ENCODE results near the gene SAMD1.

SAMD1 gene

DNA sequence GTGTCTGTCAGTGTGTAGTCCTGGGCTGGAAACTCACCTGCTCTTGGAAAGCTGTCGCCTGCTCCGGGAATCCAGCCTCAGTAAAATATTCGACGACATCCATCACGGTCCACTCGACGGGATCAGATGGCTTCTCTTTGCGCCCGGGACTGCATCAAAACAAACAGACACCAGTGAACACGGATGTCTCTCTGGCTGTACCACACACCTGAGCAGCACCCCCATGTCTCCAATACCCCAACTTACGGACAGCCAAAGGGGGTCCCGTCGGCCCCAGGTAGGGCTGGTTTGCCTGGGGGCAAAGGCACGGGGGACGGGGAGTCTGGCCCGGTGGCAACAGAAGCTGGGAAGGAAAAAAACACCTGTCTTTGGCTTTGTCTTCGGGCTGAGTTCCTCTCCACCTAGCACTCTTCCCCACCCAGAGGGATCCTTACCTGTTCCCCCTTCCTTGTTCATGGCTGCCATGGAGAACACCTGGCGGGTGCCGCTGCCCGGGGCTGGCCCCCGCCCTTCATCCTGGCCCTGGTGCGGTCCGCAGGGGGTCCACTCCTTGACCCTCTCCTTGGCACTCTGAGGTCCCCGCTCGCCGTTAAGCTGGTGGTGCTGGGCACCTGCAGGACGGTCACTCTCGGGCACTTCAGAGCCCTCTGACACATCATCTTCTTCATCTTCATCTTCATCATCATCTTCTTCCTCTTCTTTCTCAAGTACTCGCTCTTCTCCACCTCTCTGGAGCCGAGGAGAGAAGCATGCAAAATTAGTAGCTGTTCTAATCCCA is 1.7 kb downstream of the SAMD1 start:
- no peak for DNase-seq

DNA sequence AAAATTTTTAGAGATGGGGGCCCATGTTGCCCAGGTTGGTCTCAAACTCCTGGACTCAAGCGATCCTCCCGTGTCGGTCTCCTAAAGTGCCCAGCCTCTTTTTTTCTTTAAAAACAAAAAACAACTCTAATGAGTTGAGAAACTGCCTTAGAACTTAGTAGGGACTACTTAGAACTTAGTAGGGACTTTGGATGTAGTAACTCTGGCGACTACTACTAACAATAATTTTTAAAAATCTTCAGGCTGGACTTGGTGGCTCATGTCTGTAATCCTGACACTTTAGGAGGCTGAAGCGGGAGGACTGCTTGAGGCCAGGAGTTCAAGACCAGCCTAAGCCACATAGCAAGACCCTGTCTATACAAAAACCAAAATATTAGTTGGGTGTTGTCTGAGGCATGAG is 4.5 kb downstream of the SAMD1 start:
- no peak for DNase-seq

- DNase-seq: no peak
Measured at GRCh38 chr19:14085309-14085995, 5.1 kb downstream of the SAMD1 start, which contains the start of gene C19orf67. C19orf67 (minus strand) TSS chr19:14085783; CDS start chr19:14085627, 156 bp downstream.

DNA sequence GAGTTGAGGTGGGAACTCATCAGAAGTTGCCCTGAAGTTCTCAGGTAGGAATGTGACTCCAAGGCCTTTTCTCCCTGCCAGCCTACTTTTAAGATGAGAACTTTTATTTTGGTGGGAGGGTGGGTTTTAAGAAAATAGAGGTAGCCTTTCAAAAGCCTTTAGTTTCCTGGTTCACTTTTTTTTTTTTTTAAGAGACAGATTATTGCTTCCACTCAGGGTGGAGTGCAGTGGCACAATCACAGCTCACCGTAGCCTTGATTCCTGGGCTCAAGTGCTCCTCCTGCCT is 7.9 kb downstream of the SAMD1 start:
- DNase-seq: no peak

DNA sequence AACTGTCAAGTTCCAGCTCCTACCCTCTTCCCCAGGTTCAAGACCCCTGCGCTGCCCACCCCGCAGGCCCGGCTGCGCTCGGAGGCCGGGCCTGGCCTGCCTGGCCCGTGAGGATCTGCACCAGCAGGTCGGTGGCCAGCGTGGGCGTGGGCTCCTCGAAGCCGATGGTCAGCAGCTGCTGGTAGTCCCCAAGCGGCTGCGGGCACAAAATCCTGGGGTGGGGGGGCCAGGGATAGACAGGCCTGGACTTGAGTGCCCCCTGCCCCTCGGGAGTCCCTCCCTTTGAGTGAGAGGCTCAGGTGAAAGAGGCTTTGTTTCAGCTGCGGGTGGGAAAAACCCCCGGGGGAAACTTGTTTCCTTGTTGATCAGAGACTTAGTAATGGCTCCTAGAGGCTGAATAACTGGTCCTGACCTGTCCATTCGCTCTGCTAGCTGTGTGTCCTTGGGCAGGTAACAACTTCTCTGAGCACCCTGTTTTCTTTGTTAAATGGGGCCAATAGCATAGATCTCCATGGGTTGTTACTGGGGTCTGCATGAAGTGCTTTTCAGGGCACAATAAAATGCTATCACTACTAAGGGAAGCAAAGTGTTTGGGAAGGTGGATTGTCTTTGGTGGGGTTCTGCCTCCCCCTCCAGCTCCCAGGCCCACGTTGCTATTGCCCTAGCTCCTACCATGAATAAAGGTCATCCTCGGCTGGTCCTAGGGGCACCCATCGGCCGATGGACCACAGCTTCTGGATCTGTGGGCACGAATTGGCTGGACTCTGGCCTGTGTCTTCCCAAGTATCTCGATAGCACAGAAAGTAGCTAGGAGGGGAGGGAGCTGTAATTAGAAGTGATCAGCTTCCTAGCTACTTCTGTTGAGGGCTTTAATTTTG is 8.5 kb downstream of the SAMD1 start:
- DNase-seq: no peak

GRCh38 chr19:14080887-14081796 is 9.4 kb downstream of the SAMD1 start:
- DNase-seq: peak; percentile 99

DNA sequence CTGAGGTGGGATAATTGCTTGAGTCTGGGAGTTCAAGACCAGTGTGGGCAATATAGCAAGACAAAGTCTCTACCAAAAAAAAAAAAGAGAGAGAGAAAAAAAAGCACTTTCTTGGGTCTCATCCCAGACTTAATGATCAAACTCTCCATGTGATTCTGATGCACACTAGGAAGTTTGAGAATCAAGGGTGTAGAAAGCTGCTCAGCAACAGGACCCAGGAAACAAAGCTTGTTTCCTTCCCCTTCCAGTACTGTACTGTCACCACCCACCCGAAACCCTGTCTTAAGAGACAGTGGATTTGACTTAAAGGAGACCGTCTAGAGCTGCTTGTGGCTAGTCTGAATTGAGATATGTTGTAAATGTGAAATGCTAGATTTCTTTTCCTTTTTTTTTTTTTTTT is 12.1 kb downstream of the SAMD1 start:
- no peak for DNase-seq

DNA sequence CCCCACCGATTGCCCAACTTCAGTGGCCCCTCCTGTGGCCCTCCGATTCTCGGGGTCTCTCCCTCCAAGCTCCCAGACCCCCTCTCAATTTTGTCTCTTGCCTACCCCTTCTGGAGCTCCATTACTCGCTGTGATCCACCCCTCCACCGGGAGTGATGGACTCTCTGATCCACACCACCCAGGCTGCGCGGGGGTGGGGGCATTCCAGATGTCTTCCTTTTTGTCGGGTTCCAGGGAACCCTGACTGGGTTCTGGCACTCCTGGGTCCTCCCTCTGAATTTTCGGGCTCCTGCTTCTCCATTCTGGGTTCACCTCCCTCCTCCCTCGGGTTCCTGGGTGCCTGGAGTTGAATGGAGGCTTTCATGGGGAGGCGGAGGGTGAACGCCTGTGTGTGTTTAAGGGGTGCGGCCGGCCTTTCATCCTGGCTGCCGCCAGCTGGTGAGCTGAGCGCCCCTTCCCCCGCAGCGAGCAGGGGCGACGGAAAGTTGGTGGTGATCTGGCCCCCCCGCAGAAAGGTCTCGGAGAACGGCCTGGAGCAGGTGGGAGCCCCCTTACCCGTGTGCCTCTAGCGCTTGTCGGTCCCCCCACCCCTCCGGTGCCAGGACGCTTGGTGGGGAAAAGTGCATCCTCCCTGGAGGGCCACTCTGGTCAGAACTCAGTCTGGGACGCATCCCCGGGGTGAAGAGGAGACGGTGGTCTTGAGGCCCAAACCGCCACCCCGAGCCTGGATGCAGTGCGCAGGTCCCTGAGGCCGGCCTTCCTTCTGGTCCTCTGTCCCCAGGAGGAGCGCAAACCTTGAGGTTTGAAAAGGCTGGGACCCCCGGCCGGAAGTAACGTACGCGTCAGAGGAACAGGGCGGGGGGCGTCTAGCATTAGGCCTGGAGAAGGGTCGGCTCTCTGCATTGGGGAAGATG is 16.4 kb downstream of the SAMD1 start:
- DNase-seq: no peak

GRCh38 chr19:14073261-14073924 is 17.2 kb downstream of the SAMD1 start:
- DNase-seq: no peak

GRCh38 chr19:14072535-14073260 is 17.9 kb downstream of the SAMD1 start, which contains the start of gene MISP3:
MISP3 (plus strand) TSS chr19:14072786; CDS start chr19:14073310, 524 bp downstream.
- no peak for DNase-seq

DNA sequence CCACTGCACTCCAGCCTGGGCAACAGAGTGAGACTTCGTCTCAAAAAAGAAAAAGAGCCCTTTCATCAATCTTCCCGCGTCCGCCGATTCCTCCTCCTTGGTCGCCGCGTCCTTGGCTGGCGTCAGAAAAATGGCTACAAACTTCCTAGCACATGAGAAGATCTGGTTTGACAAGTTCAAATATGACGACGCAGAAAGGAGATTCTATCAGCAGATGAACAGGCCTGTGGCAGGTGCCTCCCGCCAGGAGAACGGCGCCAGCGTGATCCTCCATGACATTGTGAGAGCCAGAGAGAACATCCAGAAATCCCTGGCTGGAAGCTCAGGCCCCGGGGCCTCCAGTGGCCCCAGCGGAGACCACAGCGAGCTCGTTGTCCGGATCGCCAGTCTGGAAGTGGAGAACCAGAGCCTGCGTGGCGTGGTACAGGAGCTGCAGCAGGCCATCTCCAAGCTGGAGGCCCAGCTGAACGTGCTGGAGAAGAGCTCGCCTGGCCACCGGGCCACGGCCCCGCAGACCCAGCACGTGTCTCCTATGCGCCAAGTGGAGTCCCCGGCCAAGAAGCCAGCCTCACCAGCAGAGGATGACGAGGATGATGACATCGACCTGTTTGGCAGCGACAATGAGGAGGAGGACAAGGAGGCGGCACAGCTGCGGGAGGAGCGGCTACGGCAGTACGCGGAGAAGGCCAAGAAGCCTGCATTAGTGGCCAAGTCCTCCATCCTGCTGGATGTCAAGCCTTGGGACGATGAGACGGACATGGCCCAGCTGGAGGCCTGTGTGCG is 20.1 kb downstream of the SAMD1 start:
- no peak for DNase-seq

GRCh38 chr19:14066134-14066533 is 24.4 kb downstream of the SAMD1 start:
- no peak for DNase-seq

- DNase-seq: no peak
Measured at GRCh38 chr19:14063105-14063504, 27.4 kb downstream of the SAMD1 start.

DNA sequence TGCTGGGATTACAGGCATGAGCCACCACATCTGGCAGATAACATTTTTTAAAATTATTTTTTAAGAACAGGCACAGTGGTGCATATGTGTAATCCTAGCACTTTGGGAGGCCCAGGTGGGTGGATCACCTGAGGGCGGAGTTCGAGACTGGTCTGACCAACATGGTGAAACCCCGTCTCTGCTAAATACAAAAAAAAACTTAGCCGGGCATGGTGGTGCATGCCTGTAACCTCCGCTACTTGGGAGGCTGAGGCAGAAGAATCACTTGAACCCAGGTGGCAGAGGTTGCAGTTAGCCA is 28.0 kb downstream of the SAMD1 start:
- DNase-seq: no peak

GRCh38 chr19:14061751-14062557 is 28.6 kb downstream of the SAMD1 start, which contains the start of gene PALM3:
PALM3 (minus strand) TSS chr19:14062076; CDS start chr19:14061980, 96 bp downstream.
- no peak for DNase-seq

DNA sequence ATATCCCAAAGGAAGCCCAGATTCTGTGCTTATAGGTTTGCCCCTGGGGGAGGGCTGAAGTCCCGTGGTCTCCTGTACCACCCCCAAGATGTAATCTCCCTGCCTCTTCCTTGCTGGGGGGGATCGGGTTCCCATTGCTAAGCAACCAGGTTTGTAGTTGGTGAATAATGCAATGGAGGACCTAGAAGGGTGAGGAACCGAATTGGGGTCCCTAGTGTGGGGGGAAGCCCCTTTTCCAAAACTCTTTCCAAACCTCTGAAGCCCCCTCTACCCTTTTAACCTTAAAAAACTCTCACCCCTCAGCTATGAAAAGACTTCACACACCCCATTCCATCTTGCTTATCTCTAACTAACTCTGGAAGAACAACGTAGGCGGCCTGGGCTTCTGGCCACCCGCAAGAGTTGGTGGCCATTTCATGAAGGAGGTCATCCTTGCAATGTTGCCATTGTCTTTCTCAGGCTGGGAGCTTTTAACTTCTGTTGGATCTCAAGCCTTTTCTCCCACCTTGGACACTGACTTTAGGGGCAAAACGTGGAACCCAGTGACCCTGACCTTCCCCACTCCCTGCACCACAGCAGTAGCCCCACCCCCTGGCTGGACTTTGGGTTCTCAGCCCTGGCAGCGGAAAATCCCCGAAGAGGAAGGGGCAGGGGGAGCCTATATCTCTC is 29.3 kb downstream of the SAMD1 start:
- no peak for DNase-seq

DNA sequence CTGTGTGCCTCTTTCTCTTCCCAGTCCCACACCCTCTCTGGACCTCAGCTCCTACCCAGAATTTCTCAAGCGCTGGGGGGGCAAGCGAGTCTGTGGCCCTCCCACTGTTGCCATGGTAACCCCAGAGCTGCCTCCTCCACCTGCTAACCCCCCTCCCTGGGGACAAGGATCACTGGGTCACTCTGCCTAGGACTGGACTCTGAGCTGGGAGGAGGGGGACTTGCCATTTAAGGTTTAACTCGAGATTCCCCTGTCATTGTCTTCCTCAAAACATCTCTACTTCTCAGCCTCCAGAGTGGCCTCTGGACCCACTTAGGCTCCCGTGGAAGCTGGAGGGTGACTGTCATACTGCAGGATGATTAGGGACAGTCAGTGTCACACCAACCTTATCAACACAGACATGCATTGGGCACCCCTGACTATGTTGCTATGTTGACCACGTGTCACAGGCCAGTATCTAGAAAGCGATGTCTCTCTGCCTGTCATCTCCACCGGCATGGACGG is 30.8 kb downstream of the SAMD1 start:
- DNase-seq: no peak

DNA sequence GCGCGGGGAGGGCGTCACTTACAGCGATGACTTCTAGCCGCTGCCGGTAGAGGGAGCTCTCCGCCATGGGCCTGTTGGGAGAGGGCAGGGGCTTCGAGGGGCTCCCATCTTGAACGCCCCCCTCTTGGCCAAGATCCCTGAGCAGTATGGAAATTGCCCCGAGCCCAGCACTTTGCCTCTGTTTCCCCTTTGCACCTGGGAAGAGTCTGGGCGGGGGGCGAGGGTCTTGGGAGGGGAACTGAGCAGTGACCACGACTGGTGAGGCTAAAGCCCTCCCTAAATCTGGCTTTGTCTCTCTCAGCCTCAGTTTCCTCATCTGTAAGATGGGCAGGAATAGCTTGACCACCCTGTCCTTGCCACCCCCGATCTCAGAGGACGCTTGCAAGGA is 31.5 kb downstream of the SAMD1 start:
- no peak for DNase-seq
